NCI-H2196 treated with DMSO at 0.1 percent for 48 hours (cell line): ENCODE results near the gene PPIF.

Source experiments
- DNase-seq: peaks from one replicate; lab custom pipeline; 2025; ENCODE audit not compliant: unreplicated experiment; lab: John Stamatoyannopoulos, UW

PPIF gene

DNA sequence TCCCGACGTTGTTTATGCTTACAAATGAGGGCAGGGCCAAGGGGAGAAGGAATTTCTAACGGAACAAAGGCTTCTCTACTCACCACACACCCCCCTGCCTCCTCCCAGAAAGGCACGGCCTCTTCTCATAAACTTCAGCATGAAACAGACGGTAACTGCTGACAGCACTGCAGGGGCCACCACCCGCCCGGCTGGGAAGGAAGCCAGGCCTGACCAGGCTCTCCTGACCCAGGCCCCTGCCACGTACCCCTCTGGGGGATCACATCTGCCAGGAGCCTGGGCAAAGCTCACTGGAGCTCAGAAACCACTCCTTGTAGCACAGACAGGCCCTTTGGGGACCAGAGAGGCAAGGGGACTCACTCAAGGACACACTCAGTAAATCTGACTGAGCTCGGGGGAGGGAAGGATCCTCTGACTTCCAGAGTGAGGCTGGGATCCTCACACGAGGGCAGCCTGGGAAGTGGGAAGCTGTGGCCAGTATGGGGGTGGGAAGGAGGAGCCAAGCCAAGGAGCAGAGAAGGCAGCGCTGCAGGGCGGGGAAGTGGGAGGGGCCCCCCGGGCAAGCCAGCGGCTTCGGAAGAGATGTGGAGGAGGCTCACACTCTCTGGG is 52.1 kb downstream of the PPIF start:
- DNase-seq, result no peak

DNA sequence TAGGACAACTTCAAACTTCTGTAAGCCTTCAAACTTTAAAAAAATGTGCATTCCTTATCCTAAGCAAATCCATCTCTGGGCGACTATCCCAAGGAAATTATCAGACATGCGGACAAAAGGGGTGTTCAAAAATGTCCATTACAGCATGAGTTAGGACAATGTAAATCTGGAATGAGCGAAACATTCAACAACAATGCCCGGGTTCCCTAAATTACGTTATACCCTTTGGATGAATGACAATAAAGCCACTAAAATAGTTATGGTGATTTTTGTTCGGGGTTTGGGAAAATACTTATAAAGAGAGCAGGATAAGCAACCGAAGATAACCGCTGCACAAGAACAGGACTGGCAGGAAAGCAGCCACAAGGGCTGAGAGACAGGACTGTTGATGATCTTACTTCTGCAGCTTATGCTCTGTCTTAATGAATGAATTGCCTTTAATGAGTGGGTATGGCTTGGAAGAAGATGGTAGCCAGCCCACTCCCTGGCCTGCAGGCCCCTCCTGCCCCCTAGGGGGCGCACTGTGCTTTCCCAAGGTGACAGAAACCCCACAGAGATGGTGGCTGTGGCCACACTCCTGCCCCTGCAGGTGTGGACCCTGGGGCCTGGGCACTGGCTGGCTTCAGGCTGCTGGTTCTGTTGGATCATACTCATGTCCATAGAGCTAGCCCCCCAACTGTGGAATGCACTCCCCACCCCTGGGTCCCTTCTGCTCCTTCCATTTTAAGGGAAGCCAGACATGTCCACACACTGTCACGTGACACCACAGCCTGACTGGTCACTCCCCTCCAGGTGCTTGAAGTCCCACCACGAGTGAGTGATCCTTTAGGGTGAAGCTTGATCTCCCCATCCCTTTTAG is 53.1 kb downstream of the PPIF start:
- DNase-seq, result no peak

GRCh38 chr10:79401015-79401921 is 54.0 kb downstream of the PPIF start:
- no peak for DNase-seq

DNA sequence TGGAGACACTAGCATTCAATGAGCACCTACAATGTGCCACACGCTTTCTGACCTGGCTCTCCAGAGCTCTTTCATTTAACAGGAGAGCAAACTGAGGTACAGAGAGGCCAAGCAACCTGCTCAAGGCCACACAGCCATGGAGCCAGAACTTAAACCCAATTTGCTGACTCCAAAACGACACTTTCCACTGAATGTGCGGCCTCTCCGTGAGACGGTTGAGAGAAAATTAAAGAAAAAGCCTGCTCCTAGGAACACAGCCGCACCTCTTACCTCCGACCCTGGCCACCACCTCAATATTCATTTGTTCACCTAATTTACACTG is 55.3 kb downstream of the PPIF start:
- DNase-seq, result no peak

GRCh38 chr10:79402951-79403350 is 55.7 kb downstream of the PPIF start:
- DNase-seq, result no peak

DNA sequence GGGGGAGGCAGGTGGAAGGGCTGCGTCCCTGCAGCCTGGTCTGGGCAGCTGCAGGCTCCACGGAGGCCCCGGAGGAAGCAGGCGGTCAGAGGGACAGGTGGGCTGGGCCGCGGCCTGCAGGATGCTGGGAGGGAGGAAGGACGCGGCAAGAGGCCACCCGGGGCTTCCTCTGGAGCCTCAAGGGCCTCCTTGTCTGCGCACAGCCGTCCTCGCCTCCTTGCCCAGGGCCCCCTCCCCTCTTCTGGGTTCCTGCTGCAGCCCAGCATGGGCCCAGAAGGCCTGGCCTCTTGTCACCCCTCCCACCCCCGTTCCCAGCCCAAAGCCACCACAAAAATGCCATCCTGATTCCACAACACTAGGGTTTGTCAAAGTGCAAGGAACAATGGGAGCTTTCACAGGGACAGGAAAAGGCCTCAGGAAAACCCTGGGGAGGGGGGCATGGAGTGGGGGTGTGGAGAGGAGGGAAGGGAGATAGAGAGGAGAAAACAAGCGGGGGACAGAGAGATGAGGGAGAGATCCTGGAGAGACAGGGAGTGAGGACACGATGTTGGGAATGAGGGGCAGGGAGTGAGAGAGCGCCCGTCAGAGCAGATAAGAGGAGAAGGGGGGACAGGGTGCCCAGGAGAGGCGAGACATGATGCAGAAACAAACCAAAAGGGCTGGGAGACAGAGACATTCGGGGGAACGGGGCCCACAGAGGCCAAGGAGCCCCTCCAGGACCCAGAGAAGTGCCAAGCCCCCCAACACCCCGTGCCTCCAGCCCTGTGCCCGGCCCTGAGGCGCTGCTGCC is 56.4 kb downstream of the PPIF start:
- DNase-seq, result no peak

DNA sequence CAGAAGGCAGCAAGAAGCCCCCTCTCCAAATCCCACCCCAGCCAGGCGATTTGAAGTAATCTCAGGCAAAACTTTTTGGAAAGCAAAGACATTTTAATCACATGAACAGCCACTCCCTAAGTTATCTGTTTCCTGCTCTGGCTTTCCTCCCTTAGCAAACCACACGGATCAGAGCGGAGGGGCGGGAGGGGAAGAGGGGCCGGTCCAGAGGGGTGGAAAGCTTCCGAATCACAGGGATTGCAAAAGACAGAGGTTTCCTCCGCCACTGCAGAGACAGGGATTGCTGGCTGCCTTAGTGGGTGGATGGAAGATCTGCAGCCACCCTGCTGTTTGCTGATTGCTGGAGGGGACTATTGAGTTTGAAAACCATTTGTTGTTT is 57.0 kb downstream of the PPIF start:
- DNase-seq, result no peak

GRCh38 chr10:79404690-79405131 is 57.4 kb downstream of the PPIF start:
- no peak for DNase-seq
